HG02763 (cell line): Measurements from ENCODE around the gene NTRK2.

Source experiments
- ATAC-seq: cut with Tn5 transposase; IDR thresholded peaks from one replicate; pipeline ENCODE4 v1.9.1; 2021; ENCODE audit warnings: mild to moderate bottlenecking, moderate library complexity; ENCODE audit not compliant: unreplicated experiment

NTRK2 gene

GRCh38 chr9:84929068-84929467 lies 259.5 kb downstream of the NTRK2 start:
- ATAC-seq = no peak

DNA sequence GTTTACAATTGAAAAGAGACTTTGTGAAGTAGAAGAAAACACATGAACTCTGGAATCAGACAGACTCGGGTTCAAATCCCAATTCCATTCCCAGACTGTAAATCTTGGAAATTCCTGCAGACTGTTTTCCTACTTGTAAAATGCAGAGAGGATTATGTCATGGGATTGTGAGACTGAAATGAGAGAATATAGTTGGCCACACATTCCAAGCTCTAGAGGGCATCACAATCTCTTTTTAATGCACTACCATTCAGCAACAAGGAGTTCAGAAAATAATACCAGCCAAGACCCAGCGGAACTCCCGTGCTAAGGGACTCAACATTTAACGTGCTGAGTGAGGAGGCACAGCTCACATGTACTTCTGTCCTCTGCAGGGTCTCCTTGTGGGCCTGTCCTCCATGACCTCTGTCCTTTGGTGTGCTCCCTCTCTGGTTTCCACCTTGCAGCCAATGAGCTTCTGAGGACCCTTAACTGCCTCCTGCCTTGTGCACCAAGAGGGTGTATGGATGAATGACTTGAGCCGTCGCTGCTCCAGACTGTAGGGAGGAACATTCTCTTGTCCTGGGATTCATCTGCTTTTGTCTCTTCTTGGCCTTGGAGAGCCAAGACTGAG lies 263.5 kb downstream of the NTRK2 start:
- no peak for ATAC-seq

DNA sequence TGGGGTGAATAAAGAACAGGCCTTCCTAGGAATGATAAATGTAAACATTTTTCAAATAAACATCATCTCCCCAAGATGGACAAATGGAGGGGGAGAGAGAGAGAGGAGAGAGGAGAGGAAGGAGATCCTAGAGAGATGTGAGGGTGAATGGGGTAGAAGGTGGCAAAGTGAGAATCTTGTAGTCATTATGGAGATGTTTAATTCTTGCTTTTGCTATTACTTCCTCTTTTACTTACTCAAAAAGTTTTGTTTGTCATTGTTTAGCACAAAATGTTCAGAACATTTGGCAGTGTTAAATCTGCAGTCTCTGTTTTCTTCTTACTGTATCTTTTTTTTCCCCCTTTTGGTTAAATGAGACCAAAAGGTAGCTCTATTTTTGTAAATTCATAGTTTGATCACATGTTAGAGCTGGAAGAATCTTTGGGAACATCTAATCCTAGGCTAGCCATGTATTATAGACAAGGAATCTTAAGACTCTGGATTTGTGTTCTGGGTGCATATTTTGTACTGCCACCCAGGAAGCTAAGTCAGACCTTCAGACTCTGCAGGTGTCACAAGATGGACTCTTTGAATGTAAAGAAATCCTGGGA lies 266.1 kb downstream of the NTRK2 start:
- no peak for ATAC-seq

GRCh38 chr9:84937180-84937579 lies 267.7 kb downstream of the NTRK2 start:
- ATAC-seq = no peak

- ATAC-seq = no peak
These were observed 268.1 kb downstream of the NTRK2 start for GRCh38 chr9:84937581-84937980.

DNA sequence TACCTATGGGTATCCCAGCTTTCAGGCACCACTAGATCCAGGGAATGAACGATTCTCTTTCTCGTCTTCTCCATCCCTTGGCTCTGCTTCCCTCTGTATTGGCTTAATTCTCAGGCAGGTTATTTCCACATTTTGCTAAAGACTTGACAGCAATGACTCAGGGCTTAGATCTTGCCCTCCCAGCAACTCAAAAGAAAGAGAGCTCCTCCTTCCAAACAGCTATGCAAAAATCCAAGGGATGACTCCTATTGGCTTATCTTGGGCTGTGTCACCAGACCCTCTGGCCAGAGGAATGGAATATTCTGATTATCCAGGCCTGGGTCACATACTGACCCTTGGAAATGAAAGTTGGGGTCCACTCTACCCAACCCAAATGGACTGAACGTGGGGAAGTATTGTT lies 270.2 kb downstream of the NTRK2 start:
- no peak for ATAC-seq

GRCh38 chr9:84940294-84940693 lies 270.8 kb downstream of the NTRK2 start:
- ATAC-seq = no peak

GRCh38 chr9:84941792-84942191 lies 272.3 kb downstream of the NTRK2 start:
- ATAC-seq = no peak

GRCh38 chr9:84943482-84944050 lies 274.0 kb downstream of the NTRK2 start:
- no peak for ATAC-seq

DNA sequence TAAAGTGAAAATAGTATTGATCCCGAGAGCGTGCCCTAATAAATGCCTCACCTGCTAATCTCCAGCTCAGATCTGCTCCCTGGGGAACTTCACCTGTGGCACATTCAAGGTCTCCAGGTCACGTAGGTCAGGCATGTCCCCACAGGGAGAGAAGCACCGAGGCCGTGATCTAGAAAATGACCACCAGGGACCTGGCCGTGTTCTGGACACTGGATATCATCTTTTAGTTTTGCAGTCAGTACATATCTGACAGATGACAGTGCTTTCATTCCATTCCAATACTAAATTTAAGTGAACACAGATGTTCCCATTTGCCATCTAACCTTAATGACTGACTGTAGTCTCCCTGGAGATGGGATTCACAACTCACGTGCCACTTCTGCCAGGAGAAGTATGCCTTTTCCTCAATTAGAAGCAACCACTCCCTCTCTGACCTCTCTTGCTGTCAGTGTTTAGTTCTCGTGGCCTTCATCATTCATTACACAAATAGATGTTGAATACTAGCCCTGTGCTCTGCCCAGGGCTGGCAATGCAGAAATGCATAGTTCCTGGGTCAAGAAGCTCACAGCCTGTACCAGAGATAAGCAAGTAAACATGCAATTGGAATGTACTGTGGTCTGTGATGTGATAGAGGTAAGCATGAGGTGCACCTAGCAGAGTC lies 276.5 kb downstream of the NTRK2 start:
- ATAC-seq = no peak

DNA sequence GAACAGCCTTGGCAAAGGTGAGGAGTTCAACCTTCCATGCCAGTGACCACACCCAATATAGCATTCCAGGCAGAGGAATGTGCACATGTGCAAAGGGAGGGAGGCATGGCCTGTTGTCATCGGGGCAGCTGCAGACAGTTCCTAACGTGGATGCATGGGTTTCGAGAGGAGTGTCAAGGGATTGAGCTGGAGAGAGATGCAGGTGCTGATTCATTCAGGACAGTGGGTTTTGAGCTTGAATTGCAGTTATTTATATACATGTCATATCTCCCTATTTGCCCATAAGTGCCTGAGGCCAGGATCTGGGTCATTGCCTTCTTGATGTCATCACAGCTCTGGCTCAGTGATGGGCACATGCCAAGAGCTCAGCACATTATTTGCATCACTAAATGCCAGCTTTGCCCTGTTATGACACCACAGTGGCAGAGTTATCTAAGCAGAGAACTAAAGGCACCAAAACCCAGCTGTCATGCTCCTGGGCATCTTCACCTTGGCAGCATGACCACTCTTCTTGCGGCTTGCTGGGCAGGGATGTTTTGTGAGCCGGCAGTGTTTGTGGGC lies 278.0 kb downstream of the NTRK2 start:
- no peak for ATAC-seq

- ATAC-seq = no peak
These were observed 279.7 kb downstream of the NTRK2 start for GRCh38 chr9:84949258-84949657.

- no peak for ATAC-seq
These were observed 280.4 kb downstream of the NTRK2 start for GRCh38 chr9:84949971-84950370.

GRCh38 chr9:84950879-84951811 lies 281.6 kb downstream of the NTRK2 start:
- ATAC-seq = no peak

DNA sequence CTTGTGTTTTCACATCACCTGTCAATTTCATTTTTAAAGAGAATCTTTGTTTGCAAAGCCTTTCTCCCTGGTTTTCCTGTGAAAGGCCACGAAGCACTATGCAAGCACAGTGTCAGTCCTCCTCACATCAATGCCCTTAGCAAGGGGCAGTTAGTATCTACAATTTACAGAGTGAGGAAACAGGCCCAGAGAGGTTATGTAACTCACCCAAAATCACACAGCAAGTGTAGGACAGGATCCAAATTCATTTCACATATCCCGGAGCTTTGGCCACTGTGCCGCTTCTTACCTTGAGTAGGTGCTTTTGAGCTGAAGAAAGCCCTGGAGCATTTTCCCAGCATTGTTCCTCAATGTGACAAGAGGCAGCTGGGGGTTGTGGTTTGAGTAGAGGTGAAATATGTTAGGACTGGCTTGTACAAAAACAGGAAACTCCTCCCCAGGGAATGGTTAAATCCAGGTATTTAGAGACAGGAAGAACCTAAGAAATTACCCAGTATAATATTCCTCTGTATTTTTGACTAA lies 283.8 kb downstream of the NTRK2 start:
- no peak for ATAC-seq

DNA sequence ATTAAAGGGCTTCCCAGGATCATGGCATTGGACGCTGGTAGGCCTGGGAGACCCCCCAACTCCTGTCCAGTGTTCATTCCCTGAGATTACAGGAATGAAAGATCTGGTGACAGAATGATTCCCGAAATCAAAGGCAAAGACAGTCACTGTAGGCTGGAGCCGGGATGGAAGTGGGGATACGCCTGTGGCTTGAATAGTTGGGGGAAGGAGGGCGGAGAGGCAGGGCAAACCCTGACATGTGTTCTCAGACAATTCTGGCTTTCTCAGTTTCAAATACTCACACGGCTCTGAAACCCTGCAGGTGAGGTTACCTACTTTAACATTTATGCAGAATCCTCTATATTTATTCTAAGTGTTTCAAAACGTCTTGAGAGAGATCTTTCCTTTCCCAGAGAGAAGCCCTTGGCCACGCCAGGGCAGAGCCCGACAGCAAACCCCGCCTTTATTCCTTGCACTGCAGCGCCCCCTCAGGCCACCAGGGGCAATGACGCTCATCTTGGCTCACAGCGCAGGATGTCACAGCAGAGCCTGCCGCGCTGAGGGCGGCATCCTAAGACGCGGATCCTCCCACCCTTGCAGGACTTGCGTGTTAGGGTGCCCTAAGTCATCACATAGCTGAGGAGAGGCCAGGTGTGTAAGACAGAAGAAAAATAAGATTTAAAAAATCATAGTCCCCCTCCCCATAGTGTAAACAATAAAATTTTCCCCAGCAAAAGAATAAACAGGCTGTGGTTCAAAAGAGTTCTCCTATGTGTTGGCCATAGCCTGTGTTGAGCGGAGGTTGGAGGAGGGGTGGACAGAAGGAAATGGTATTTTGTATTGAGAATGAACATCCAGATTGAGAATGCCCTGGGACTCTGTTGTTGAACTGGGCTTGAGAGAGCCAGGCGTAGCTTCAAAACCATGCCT lies 284.5 kb downstream of the NTRK2 start:
- ATAC-seq = peak; percentile 93

- ATAC-seq = no peak
These were observed 285.6 kb downstream of the NTRK2 start for GRCh38 chr9:84955155-84955554.

- no peak for ATAC-seq
These were observed 286.4 kb downstream of the NTRK2 start for GRCh38 chr9:84955971-84956370.

DNA sequence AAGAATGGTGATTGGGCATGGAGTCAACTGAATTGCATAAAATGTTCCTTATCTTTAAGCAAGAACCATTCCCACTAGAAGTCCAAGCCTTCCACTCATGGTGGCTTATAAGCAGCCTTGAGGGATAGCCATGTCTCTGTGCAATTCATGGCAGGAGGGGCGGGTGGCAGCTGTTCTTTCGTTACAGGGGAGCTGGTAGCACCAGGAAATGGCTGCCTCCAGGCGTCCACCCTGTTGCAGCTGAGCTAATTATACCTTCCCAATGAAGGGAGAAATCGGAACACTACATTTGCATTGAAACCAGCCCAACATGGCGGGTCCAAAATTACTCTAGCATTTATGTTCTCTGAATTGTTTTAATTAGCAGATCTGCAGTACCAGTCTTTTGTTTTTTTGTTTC lies 289.8 kb downstream of the NTRK2 start:
- no peak for ATAC-seq
